ENCODE measurements around the gene ACAA2. TPM values are rescaled to one million over a fixed set of nuclear protein-coding genes. Genes with fewer than 3 reads are reported as not detected.
A peak's percentile ranks its signal among the peaks of the same experiment; 100 is the strongest.

ACAA2 gene
- total RNA-seq, 1 donor from 2014 or later: 50.6 TPM

DNA sequence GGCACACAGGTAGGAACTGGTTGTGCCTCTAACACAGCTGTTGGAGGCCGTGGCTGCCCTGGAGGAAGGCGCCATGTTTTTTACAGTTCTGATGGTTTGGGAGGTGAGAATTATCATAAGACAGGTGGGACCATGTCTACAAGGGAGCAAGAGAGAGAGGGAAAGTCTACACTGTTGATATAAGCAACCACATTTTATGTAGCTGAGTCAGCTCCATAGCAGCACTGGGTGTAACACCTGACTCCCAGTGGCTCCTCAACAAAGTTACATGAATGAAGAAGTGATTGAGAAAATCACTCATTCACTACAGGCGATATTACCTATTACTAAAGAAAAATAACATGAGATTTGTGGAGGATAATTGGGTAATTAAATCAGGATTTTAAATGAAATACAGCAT, 41.3 kb upstream of the ACAA2 start:
- no peak overlapping the region for H3K4me3 ChIP-seq
- DNase-seq (ENCODE audit: extremely low spot score in 2 of 2): no peak
- no peaks in the 10 kb centered on the region for H3K27me3 ChIP-seq
- H3K9me3 ChIP-seq: no peaks in the 10 kb centered on the region
- H3K4me1 ChIP-seq: peaks cover 11% of the 10 kb centered on the region
- no peak overlapping the region for H3K27ac ChIP-seq
- TF ChIP-seq, protein P1, sequence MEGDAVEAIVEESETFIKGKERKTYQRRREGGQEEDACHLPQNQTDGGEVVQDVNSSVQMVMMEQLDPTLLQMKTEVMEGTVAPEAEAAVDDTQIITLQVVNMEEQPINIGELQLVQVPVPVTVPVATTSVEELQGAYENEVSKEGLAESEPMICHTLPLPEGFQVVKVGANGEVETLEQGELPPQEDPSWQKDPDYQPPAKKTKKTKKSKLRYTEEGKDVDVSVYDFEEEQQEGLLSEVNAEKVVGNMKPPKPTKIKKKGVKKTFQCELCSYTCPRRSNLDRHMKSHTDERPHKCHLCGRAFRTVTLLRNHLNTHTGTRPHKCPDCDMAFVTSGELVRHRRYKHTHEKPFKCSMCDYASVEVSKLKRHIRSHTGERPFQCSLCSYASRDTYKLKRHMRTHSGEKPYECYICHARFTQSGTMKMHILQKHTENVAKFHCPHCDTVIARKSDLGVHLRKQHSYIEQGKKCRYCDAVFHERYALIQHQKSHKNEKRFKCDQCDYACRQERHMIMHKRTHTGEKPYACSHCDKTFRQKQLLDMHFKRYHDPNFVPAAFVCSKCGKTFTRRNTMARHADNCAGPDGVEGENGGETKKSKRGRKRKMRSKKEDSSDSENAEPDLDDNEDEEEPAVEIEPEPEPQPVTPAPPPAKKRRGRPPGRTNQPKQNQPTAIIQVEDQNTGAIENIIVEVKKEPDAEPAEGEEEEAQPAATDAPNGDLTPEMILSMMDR (IDR thresholded peaks at IDR 0.05): no peak
- TF ChIP-seq POLR2AphosphoS5 (IDR thresholded peaks at IDR 0.05; ENCODE audit: insufficient read depth in 1 of 2, low read depth in 1 of 2) (no peak), POLR2A (IDR thresholded peaks at IDR 0.05) (no peak)
- intact Hi-C loops (cut with DNase I): loop anchor here (5.0 kb wide), 1 partner anchor 342 kb away; no protein-coding TSS in a partner anchor
- no peaks in the 10 kb centered on the region for H3K36me3 ChIP-seq

DNA sequence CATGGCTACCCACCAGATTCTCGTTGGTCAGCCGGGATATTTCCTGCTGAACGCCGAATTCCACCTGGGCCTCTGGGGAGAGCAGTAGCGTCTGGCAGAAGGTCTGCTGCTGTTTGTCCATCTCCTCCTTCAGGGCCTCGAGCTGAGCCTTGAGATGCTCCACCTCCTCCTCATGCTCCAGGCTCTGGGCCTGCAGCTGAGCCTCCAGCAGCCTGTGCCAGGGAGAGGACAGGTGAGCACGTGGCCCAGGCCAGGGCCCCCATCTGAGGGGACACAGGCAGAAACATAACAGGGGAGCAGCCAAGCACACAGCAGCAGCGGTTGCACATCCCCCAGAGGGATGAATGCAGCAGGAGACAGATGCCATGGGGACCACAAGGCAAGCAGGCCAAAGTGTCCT, 40.1 kb upstream of the ACAA2 start:
- Histone ChIP-seq H3K4me3 (no peak overlapping the region), H3K4me1 (no peaks in the 10 kb centered on the region), H3K9me3 (no peaks in the 10 kb centered on the region), H3K36me3 (no peaks in the 10 kb centered on the region), H3K27ac (no peak overlapping the region), H3K27me3 (no peaks in the 10 kb centered on the region)
- TF ChIP-seq POLR2A (IDR thresholded peaks at IDR 0.05): no peak
- TF ChIP-seq, protein P1 (IDR thresholded peaks at IDR 0.05): no peak
- no peak for TF ChIP-seq POLR2AphosphoS5 (IDR thresholded peaks at IDR 0.05; ENCODE audit: insufficient read depth in 1 of 2, low read depth in 1 of 2)
- peak; percentile 49 to 64 for DNase-seq (ENCODE audit: extremely low spot score in 2 of 2)
- intact Hi-C loops (cut with DNase I): no loop called here

DNA sequence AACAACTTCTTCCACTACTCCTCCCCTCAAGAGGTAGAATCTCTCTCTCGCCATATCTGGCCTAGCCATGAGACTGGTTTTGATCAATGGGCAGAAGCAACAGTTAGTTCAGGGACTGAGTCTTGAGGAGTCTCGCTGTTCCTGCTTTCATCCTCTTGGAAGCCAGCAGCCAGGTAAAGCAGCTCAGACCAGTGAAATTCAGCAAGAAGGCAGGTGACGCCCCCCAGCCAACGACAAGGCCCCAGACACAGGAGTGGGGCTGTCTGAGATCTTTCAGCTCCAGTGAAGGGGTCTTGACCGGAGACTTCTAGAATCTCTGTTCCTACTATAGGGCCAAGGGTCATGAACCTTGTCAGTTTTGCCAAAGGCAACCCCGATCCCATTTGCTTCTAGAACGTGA, 39.7 kb upstream of the ACAA2 start:
- Histone ChIP-seq H3K36me3 (no peaks in the 10 kb centered on the region), H3K4me3 (no peak overlapping the region), H3K27ac (no peak overlapping the region), H3K27me3 (no peaks in the 10 kb centered on the region), H3K9me3 (no peaks in the 10 kb centered on the region), H3K4me1 (no peaks in the 10 kb centered on the region)
- intact Hi-C loops (cut with DNase I): no loop called here
- TF ChIP-seq POLR2AphosphoS5 (IDR thresholded peaks at IDR 0.05; ENCODE audit: insufficient read depth in 1 of 2, low read depth in 1 of 2) (no peak), POLR2A (IDR thresholded peaks at IDR 0.05) (no peak)
- TF ChIP-seq, protein P1 (IDR thresholded peaks at IDR 0.05): no peak
- peak in 1 of 2 donors; percentile 70 for DNase-seq (ENCODE audit: extremely low spot score in 2 of 2)

DNA sequence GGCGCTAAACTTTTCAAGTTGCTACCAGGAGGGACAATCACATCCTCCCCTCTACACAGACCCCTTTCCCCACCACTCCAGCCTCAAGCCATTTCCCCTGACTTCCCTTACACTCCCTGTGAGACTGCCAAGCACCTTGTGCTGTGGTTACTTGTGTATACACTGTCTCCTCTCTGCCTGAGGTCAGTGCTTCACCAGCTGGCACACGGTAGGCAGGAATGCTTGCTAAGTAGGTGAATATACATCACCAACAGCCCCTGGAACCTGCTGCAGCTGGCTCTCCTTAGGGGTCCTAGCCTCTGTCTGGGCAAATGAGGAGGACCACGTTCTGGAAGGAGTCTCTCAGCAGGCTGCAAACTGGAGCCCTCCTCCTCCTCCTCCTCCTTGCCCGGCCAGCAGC, 38.3 kb upstream of the ACAA2 start:
- no peak overlapping the region for H3K4me3 ChIP-seq
- no peaks in the 10 kb centered on the region for H3K27me3 ChIP-seq
- H3K9me3 ChIP-seq: no peaks in the 10 kb centered on the region
- no peaks in the 10 kb centered on the region for H3K4me1 ChIP-seq
- no peak for DNase-seq (ENCODE audit: extremely low spot score in 2 of 2)
- TF ChIP-seq POLR2A (IDR thresholded peaks at IDR 0.05) (no peak), POLR2AphosphoS5 (IDR thresholded peaks at IDR 0.05; ENCODE audit: insufficient read depth in 1 of 2, low read depth in 1 of 2) (no peak)
- TF ChIP-seq, protein P1 (IDR thresholded peaks at IDR 0.05): no peak
- intact Hi-C loops (cut with DNase I): no loop called here
- no peaks in the 10 kb centered on the region for H3K36me3 ChIP-seq
- H3K27ac ChIP-seq: no peak overlapping the region

DNA sequence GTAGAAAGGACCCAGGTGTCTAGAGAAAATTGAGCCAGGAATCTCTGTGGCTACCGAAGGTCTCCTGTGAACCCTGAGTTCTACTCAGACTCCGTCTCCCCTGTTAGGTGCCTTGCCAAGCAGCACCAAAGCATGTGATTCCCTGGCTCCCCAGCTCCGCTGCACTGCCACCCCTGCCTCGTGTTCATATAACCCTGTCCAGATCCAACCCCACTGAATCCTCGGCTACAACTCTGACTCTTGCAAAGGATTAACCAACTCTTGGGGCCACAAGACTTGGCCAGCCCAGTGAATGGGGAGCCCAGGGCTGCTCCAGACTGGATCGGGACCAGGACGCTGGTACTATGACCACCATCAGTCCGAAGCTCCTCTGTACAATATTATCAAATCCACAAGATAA, 37.3 kb upstream of the ACAA2 start:
- TF ChIP-seq, protein P1 (IDR thresholded peaks at IDR 0.05): no peak
- no peak for TF ChIP-seq POLR2AphosphoS5 (IDR thresholded peaks at IDR 0.05; ENCODE audit: insufficient read depth in 1 of 2, low read depth in 1 of 2)
- TF ChIP-seq POLR2A (IDR thresholded peaks at IDR 0.05): no peak
- intact Hi-C loops (cut with DNase I): no loop called here
- Histone ChIP-seq H3K4me3 (no peak overlapping the region), H3K27me3 (no peaks in the 10 kb centered on the region), H3K9me3 (no peaks in the 10 kb centered on the region), H3K27ac (no peak overlapping the region), H3K36me3 (no peaks in the 10 kb centered on the region), H3K4me1 (peaks cover 9% of the 10 kb centered on the region)
- peak in 1 of 2 donors; percentile 79 for DNase-seq (ENCODE audit: extremely low spot score in 2 of 2)
